Lower leg skin (tissue), 4 donors: ENCODE measurements around the gene CYB561D2. TPM values are rescaled to one million over a fixed set of nuclear protein-coding genes. Genes with fewer than 3 reads are reported as not detected.

ENCODE experiments used
- DNase-seq, 2 donors: peaks; one replicate each; pipeline ENCODE4 v3.0.0-alpha.2; 2019; ENCODE audit warnings: low spot score in 2 of 2
- H3K4me3 ChIP-seq: fragments of 200-600 bp; sonication (generic); 2 replicates; pipeline ENCODE4 v1.5.1; 2017; ENCODE audit warnings: mild to moderate bottlenecking, low read depth; ENCODE audit not compliant: poor library complexity, severe bottlenecking
- CTCF ChIP-seq, 3 donors: fragments of 450-650 bp; IDR thresholded peaks; one replicate each; pipeline ENCODE4 v1.5.1; 2016; ENCODE audit warnings: antibody characterized with exemption in 3 of 3, mild to moderate bottlenecking in 3 of 3, moderate library complexity in 2 of 3
- POLR2A ChIP-seq, 2 donors: fragments of 450-650 bp; IDR thresholded peaks; one replicate each; pipeline ENCODE4 v1.6.1; 2016 to 2017; ENCODE audit warnings: antibody characterized with exemption in 2 of 2, mild to moderate bottlenecking in 1 of 2, moderate library complexity in 1 of 2
- WGBS, 2 donors: methylation state at CpG; one replicate each; pipeline ENCODE4 v1.1.5; 2018; 5-methylcytosine and 5-hydroxymethylcytosine counted together
- intact Hi-C: fragments of 100-400 bp; cut with DNase I; formaldehyde crosslinking; loops from one replicate; pipeline ENCODE4 v1.15.0; 2023; ENCODE audit warnings: low total_unique reads
- total RNA-seq, 4 donors: library from RNA; depleted of rRNA; stranded (reverse); fragments of >200 nt; gene quantifications; one replicate each; pipeline ENCODE4 v1.1.0, GENCODE V29; 2016

Gene CYB561D2
- total RNA-seq, 4 donors from 2014 or later: 6.0 to 19.7 (median 11.6) TPM

- WGBS, 2 donors: 90 to 95% methylated on average over 19 of the region's 19 CpGs
- no peak for DNase-seq
- no peak for TF ChIP-seq CTCF (IDR thresholded peaks at IDR 0.05)
- H3K4me3 ChIP-seq: no peak overlapping the region
- intact Hi-C loops: no loop called here
Measured at GRCh38 chr3:50331364-50331907, 19.2 kb upstream of the CYB561D2 start.

- no peak for DNase-seq
- H3K4me3 ChIP-seq: no peak overlapping the region
- 44 to 60% methylated on average over 12 of the region's 12 CpGs for WGBS, 2 donors
- TF ChIP-seq POLR2A (IDR thresholded peaks at IDR 0.05) (no peak), CTCF (IDR thresholded peaks at IDR 0.05) (no peak)
- intact Hi-C loops: no loop called here
Measured at GRCh38 chr3:50333744-50334328, 16.8 kb upstream of the CYB561D2 start.

- no peak overlapping the region for H3K4me3 ChIP-seq
- no peak for DNase-seq
- 45 to 57% methylated on average over 5 of the region's 5 CpGs for WGBS, 2 donors
- intact Hi-C loops: no loop called here
- TF ChIP-seq CTCF (IDR thresholded peaks at IDR 0.05) (no peak), POLR2A (IDR thresholded peaks at IDR 0.05) (no peak)
Measured at GRCh38 chr3:50334339-50335075, 16.2 kb upstream of the CYB561D2 start.

- H3K4me3 ChIP-seq: peak overlapping the region; percentile 60
- TF ChIP-seq CTCF (IDR thresholded peaks at IDR 0.05) (no peak), POLR2A (IDR thresholded peaks at IDR 0.05) (no peak)
- DNase-seq: no peak
- WGBS, 2 donors: 1 to 11% methylated on average over 6 to 28 of the region's 31 CpGs
- intact Hi-C loops: no loop called here
Measured at GRCh38 chr3:50336452-50337174, 14.0 kb upstream of the CYB561D2 start.

- peak overlapping the region; percentile 60 for H3K4me3 ChIP-seq
- 0 to 2% methylated on average over 10 to 38 of the region's 79 CpGs for WGBS, 2 donors
- TF ChIP-seq POLR2A (IDR thresholded peaks at IDR 0.05): peak in 1 of 2 donors; percentile 18
- no peak for TF ChIP-seq CTCF (IDR thresholded peaks at IDR 0.05)
- intact Hi-C loops: no loop called here
- DNase-seq: peak; percentile 99 to 100
Measured at GRCh38 chr3:50337175-50337861, 13.3 kb upstream of the CYB561D2 start.
